Loucy (cell line): ENCODE results near the gene VPS45.

ENCODE experiments used
- H2AFZ ChIP-seq: fragments of 200-600 bp; sonication (generic); 2 replicates; pipeline ENCODE4 v1.6.0; 2016; ENCODE audit warnings: antibody characterized with exemption, mild to moderate bottlenecking, low read length, moderate library complexity
- H3F3A ChIP-seq: fragments of 200-600 bp; 2 replicates; pipeline ENCODE4 v1.6.0; 2016; ENCODE audit warnings: antibody characterized with exemption, low read depth, mild to moderate bottlenecking
- H3K27me3 ChIP-seq: fragments of 200-600 bp; sonication (generic); 2 replicates; pipeline ENCODE4 v1.6.1; 2014; ENCODE audit warnings: low read length, mild to moderate bottlenecking; ENCODE audit not compliant: insufficient read depth, poor library complexity, severe bottlenecking
- H3K36me3 ChIP-seq: fragments of 200-600 bp; sonication (generic); 2 replicates; pipeline ENCODE4 v1.6.1; 2016; ENCODE audit warnings: low read length; ENCODE audit not compliant: insufficient read depth
- H3K4me1 ChIP-seq: fragments of 200-600 bp; sonication (generic); 2 replicates; pipeline ENCODE4 v1.5.1; 2014; ENCODE audit warnings: low read length, mild to moderate bottlenecking; ENCODE audit not compliant: insufficient read depth, poor library complexity, severe bottlenecking
- H3K4me2 ChIP-seq: fragments of 200-600 bp; sonication (generic); 2 replicates; pipeline ENCODE4 v1.6.0; 2014; ENCODE audit warnings: antibody characterized with exemption, low read length, low read depth, mild to moderate bottlenecking; ENCODE audit not compliant: poor library complexity, severe bottlenecking
- H3K4me3 ChIP-seq: fragments of 200-600 bp; sonication (generic); 2 replicates; pipeline ENCODE4 v1.5.1; 2014; ENCODE audit warnings: low read length, mild to moderate bottlenecking, mixed read lengths; ENCODE audit not compliant: poor library complexity, severe bottlenecking
- H3K79me2 ChIP-seq: fragments of 200-600 bp; sonication (generic); 2 replicates; pipeline ENCODE4 v1.6.1; 2014; ENCODE audit warnings: low read length; ENCODE audit not compliant: insufficient read depth
- H3K9ac ChIP-seq: fragments of 200-600 bp; sonication (generic); 2 replicates; pipeline ENCODE4 v1.6.0; 2014; ENCODE audit warnings: mild to moderate bottlenecking, low read depth, low read length, moderate library complexity; ENCODE audit not compliant: poor library complexity, severe bottlenecking
- H3K9me2 ChIP-seq: fragments of 200-600 bp; sonication (generic); replicated peaks from 2 replicates; pipeline ENCODE4 v1.6.1; 2016; ENCODE audit warnings: low read depth, low read length, mixed read lengths
- H3K9me3 ChIP-seq: fragments of 200-600 bp; sonication (generic); 2 replicates; pipeline ENCODE4 v1.6.1; 2014; ENCODE audit warnings: mild to moderate bottlenecking, antibody characterized with exemption, low read length, low read depth; ENCODE audit not compliant: insufficient read depth
- H4K20me1 ChIP-seq: fragments of 200-600 bp; sonication (generic); 2 replicates; pipeline ENCODE4 v1.6.0; 2014; ENCODE audit warnings: antibody characterized with exemption, low read length, mild to moderate bottlenecking; ENCODE audit not compliant: insufficient read depth, poor library complexity, severe bottlenecking
- CTCF ChIP-seq: fragments of 200-600 bp; sonication (generic); conservative IDR thresholded peaks from 2 replicates; pipeline ENCODE4 v1.5.1; 2014; ENCODE audit warnings: mild to moderate bottlenecking, antibody characterized with exemption, low read length
- EZH2phosphoT487 ChIP-seq: fragments of 200-600 bp; IDR thresholded peaks from 2 replicates; pipeline ENCODE4 v1.6.1; 2018; ENCODE audit warnings: antibody characterized with exemption, mild to moderate bottlenecking, moderate library complexity, borderline replicate concordance

Gene VPS45

GRCh38 chr1:150102986-150103385, 35.4 kb downstream of the VPS45 start:
- H3K9ac ChIP-seq: no peak overlapping the region

GRCh38 chr1:150106341-150106740, 38.8 kb downstream of the VPS45 start:
- no peaks in the 10 kb centered on the region for H4K20me1 ChIP-seq
- H3K9ac ChIP-seq: peak overlapping the region; percentile 43
- no peaks in the 10 kb centered on the region for H3K9me2 ChIP-seq
- peak overlapping the region; percentile 68 for H3K4me2 ChIP-seq
- peaks cover 48% of the 10 kb centered on the region for H3K4me1 ChIP-seq
- peaks cover 21% of the 10 kb centered on the region for H3F3A ChIP-seq
- H2AFZ ChIP-seq: 0 out of 2 replicates have a peak overlapping the region, but pooled peaks have one; percentile 56
- no peaks in the 10 kb centered on the region for H3K9me3 ChIP-seq
- no peaks in the 10 kb centered on the region for H3K79me2 ChIP-seq
- no peaks in the 10 kb centered on the region for H3K27me3 ChIP-seq
- TF ChIP-seq EZH2phosphoT487: no peak
- TF ChIP-seq CTCF: no peak
- peak overlapping the region; percentile 49 for H3K4me3 ChIP-seq
- H3K36me3 ChIP-seq: no peaks in the 10 kb centered on the region

More at GRCh38 chr1:150102986-150103385, 35.4 kb downstream of the VPS45 start:
- Histone ChIP-seq H3K79me2 (no peaks in the 10 kb centered on the region), H3K9me2 (no peaks in the 10 kb centered on the region), H3K9me3 (no peaks in the 10 kb centered on the region), H3K27me3 (no peaks in the 10 kb centered on the region), H3F3A (0 out of 2 replicates have a peak, but pooled peaks cover 5% of the 10 kb centered on the region), H2AFZ (no peak overlapping the region), H4K20me1 (no peaks in the 10 kb centered on the region), H3K4me3 (no peak overlapping the region), H3K4me2 (no peak overlapping the region), H3K4me1 (peaks cover 17% of the 10 kb centered on the region), H3K36me3 (0 out of 2 replicates have a peak, but pooled peaks cover 3% of the 10 kb centered on the region)
- TF ChIP-seq EZH2phosphoT487: no peak
- no peak for TF ChIP-seq CTCF

GRCh38 chr1:150109586-150109985, 42.0 kb downstream of the VPS45 start:
- H3K9me3 ChIP-seq: no peaks in the 10 kb centered on the region
- no peak for TF ChIP-seq EZH2phosphoT487
- H3K27me3 ChIP-seq: no peaks in the 10 kb centered on the region
- peak overlapping the region; percentile 78 for H3K4me2 ChIP-seq
- H4K20me1 ChIP-seq: no peaks in the 10 kb centered on the region
- H3K9ac ChIP-seq: peak overlapping the region; percentile 15
- H3F3A ChIP-seq: peaks cover 21% of the 10 kb centered on the region
- H3K36me3 ChIP-seq: peaks cover 3% of the 10 kb centered on the region
- no peak overlapping the region; the same call in 1 of the 2 replicates for H2AFZ ChIP-seq
- peaks cover 55% of the 10 kb centered on the region for H3K4me1 ChIP-seq
- no peaks in the 10 kb centered on the region for H3K9me2 ChIP-seq
- no peaks in the 10 kb centered on the region for H3K79me2 ChIP-seq
- peak overlapping the region; percentile 60 for H3K4me3 ChIP-seq

GRCh38 chr1:150110116-150110515, 42.5 kb downstream of the VPS45 start:
- Histone ChIP-seq H3K4me1 (peaks cover 55% of the 10 kb centered on the region), H3K4me3 (peak overlapping the region; percentile 60), H3K4me2 (peak overlapping the region; percentile 78), H3K27me3 (no peaks in the 10 kb centered on the region), H3K9me3 (peaks cover 5% of the 10 kb centered on the region; the same call in 1 of the 2 replicates), H3K9me2 (no peaks in the 10 kb centered on the region), H2AFZ (no peak overlapping the region), H4K20me1 (no peaks in the 10 kb centered on the region), H3K79me2 (no peaks in the 10 kb centered on the region), H3F3A (peaks cover 21% of the 10 kb centered on the region), H3K36me3 (peaks cover 8% of the 10 kb centered on the region), H3K9ac (no peak overlapping the region)
- TF ChIP-seq CTCF (no peak), EZH2phosphoT487 (no peak)
